Measurements from ENCODE around the gene BMPR1A.

DNA sequence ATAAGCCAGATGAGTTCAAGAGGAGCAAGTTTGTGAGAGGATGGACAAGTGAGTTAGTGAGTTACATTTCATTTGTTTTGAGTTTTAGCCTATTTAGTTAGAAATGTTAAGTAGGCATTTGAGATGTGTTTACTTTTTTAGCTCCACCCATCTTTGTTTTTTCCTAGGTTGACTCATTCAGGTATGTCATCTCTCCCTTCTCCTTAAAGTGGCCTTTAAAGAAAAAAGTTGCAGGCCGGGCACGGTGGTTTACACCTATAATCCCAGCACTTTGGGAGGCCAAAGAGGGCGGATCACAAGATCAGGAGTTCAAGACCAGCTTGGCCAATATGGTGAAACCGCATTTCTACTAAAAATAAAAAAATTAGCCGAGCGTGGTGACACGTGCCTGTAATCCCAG lies 71.2 kb downstream of the BMPR1A start:
- TF ChIP-seq, protein P1, sequence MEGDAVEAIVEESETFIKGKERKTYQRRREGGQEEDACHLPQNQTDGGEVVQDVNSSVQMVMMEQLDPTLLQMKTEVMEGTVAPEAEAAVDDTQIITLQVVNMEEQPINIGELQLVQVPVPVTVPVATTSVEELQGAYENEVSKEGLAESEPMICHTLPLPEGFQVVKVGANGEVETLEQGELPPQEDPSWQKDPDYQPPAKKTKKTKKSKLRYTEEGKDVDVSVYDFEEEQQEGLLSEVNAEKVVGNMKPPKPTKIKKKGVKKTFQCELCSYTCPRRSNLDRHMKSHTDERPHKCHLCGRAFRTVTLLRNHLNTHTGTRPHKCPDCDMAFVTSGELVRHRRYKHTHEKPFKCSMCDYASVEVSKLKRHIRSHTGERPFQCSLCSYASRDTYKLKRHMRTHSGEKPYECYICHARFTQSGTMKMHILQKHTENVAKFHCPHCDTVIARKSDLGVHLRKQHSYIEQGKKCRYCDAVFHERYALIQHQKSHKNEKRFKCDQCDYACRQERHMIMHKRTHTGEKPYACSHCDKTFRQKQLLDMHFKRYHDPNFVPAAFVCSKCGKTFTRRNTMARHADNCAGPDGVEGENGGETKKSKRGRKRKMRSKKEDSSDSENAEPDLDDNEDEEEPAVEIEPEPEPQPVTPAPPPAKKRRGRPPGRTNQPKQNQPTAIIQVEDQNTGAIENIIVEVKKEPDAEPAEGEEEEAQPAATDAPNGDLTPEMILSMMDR (IDR thresholded peaks at IDR 0.05): no peak
- TF ChIP-seq POLR2A (IDR thresholded peaks at IDR 0.05): no peak

All from esophagus squamous epithelium (tissue), 4 donors.